WTC11 (cell line): ENCODE results near the gene TIGAR. TPM values are rescaled to one million over a fixed set of nuclear protein-coding genes. Genes with fewer than 3 reads are reported as not detected.

Experiments used
- ATAC-seq: fragments of 200-7000 bp; cut with Tn5 transposase; 2 replicates; pipeline ENCODE4 v1.10.0; 2021; ENCODE audit warnings: mild to moderate bottlenecking, moderate library complexity
- CTCF ChIA-PET: fragments of 300-600 bp; sonication (Branson Sonifier 250); formaldehyde crosslinking; loops from one replicate; lab custom pipeline; 2021; ENCODE audit warnings: antibody characterized with exemption; lab: Charles Lee
- POLR2A ChIA-PET: fragments of 350-600 bp; sonication (Branson Sonifier 250); formaldehyde crosslinking; loops from one replicate; lab custom pipeline; 2021; ENCODE audit warnings: antibody characterized with exemption; lab: Charles Lee
- DNase-seq: peaks from one replicate; pipeline ENCODE4 v3.0.0; 2021; ENCODE audit warnings: low spot score
- H3K27ac Mint-ChIP-seq: 2 replicates; pipeline ENCODE4 v1.8.0; 2021; ENCODE audit warnings: mixed read lengths
- H3K27me3 Mint-ChIP-seq: 2 replicates; pipeline ENCODE4 v1.8.0; 2021; ENCODE audit warnings: low read depth, mild to moderate bottlenecking, moderate library complexity, mixed read lengths
- H3K36me3 Mint-ChIP-seq: 2 replicates; pipeline ENCODE4 v1.8.0; 2021; ENCODE audit warnings: mixed read lengths
- H3K4me1 Mint-ChIP-seq: 2 replicates; pipeline ENCODE4 v1.8.0; 2022; ENCODE audit warnings: mixed read lengths
- H3K4me3 Mint-ChIP-seq: 2 replicates; pipeline ENCODE4 v1.8.0; 2021; ENCODE audit warnings: mild to moderate bottlenecking, moderate library complexity, mixed read lengths
- H3K9me3 Mint-ChIP-seq: 2 replicates; pipeline ENCODE4 v1.8.0; 2021; ENCODE audit warnings: mixed read lengths
- AFF4 ChIP-seq: sonication (generic); formaldehyde crosslinking; IDR thresholded peaks from 2 replicates; pipeline ENCODE4 v1.8.1; 2023; ENCODE audit warnings: mild to moderate bottlenecking, missing genetic modification reagents, borderline replicate concordance
- ATF6 ChIP-seq: sonication (generic); formaldehyde crosslinking; IDR thresholded peaks from 2 replicates; pipeline ENCODE4 v1.8.1; 2023; ENCODE audit warnings: mild to moderate bottlenecking, missing genetic modification reagents
- CDX4 ChIP-seq: fragments of 250-450 bp; sonication (Bioruptor Pico); IDR thresholded peaks from 2 replicates; pipeline ENCODE4 v1.9.0; 2021; ENCODE audit warnings: moderate library complexity, mild to moderate bottlenecking, inconsistent platforms, borderline replicate concordance
- FOXJ3 ChIP-seq: sonication (generic); formaldehyde crosslinking; IDR thresholded peaks from 2 replicates; pipeline ENCODE4 v1.9.0; 2021; ENCODE audit warnings: missing genetic modification reagents, mild to moderate bottlenecking, borderline replicate concordance
- FOXP1 ChIP-seq: sonication (generic); formaldehyde crosslinking; IDR thresholded peaks from 2 replicates; pipeline ENCODE4 v1.8.0; 2022; ENCODE audit warnings: missing genetic modification reagents, mild to moderate bottlenecking, moderate library complexity, borderline replicate concordance
- HMGA2 ChIP-seq: fragments of 250-450 bp; sonication (Bioruptor Pico); IDR thresholded peaks from 2 replicates; pipeline ENCODE4 v1.4.0; 2021; ENCODE audit warnings: mild to moderate bottlenecking, moderate library complexity
- IRF2 ChIP-seq: sonication (generic); formaldehyde crosslinking; IDR thresholded peaks from 2 replicates; pipeline ENCODE4 v1.8.0; 2022; ENCODE audit warnings: low read depth, missing genetic modification reagents, borderline replicate concordance
- KAT7 ChIP-seq: sonication (generic); formaldehyde crosslinking; IDR thresholded peaks from 2 replicates; pipeline ENCODE4 v1.8.1; 2023; ENCODE audit warnings: missing genetic modification reagents, mild to moderate bottlenecking, borderline replicate concordance
- MLX ChIP-seq: sonication (generic); formaldehyde crosslinking; IDR thresholded peaks from 2 replicates; pipeline ENCODE4 v1.8.1; 2023; ENCODE audit warnings: mild to moderate bottlenecking, missing genetic modification reagents, moderate library complexity
- NFE2L1 ChIP-seq: sonication (generic); formaldehyde crosslinking; IDR thresholded peaks from 2 replicates; pipeline ENCODE4 v1.8.1; 2023; ENCODE audit warnings: missing genetic modification reagents
- NR2C2 ChIP-seq: sonication (generic); formaldehyde crosslinking; IDR thresholded peaks from 2 replicates; pipeline ENCODE4 v1.8.0; 2022; ENCODE audit warnings: mild to moderate bottlenecking, missing genetic modification reagents
- TP53 ChIP-seq: sonication (generic); formaldehyde crosslinking; IDR thresholded peaks from 2 replicates; pipeline ENCODE4 v1.8.1; 2023; ENCODE audit warnings: mild to moderate bottlenecking, missing genetic modification reagents
- total RNA-seq: library from RNA; stranded (reverse); gene quantifications from 3 replicates; pipeline ENCODE4 v1.2.3, GENCODE V29; 2021
- TF ChIP-seq, protein P1 (sequence below): fragments of 250-450 bp; sonication (Bioruptor Pico); IDR thresholded peaks from 2 replicates; pipeline ENCODE4 v1.9.0; 2021; ENCODE audit warnings: mild to moderate bottlenecking
- TF ChIP-seq, protein P2 (sequence below): sonication (generic); formaldehyde crosslinking; IDR thresholded peaks from 2 replicates; pipeline ENCODE4 v1.8.0; 2022; ENCODE audit warnings: mild to moderate bottlenecking, missing genetic modification reagents
- TF ChIP-seq, protein P3 (sequence below): sonication (generic); formaldehyde crosslinking; IDR thresholded peaks from 2 replicates; pipeline ENCODE4 v1.8.1; 2023; ENCODE audit warnings: mild to moderate bottlenecking, moderate library complexity, missing genetic modification reagents

The TIGAR gene
- total RNA-seq, 1 experiment from 2014 or later = 26.7 TPM

GRCh38 chr12:4277205-4277543 is 43.8 kb upstream of the TIGAR start:
- H3K36me3 Mint-ChIP-seq = peaks cover 69% of the 10 kb centered on the region
- H3K4me1 Mint-ChIP-seq = peaks cover 63% of the 10 kb centered on the region
- TF ChIP-seq CDX4 (CRISPR knock-in tag) (no peak), NFE2L1 (CRISPR knock-in tag) (no peak), FOXJ3 (CRISPR knock-in tag) (no peak), KAT7 (CRISPR knock-in tag) (no peak), FOXP1 (CRISPR knock-in tag) (no peak), MLX (CRISPR knock-in tag) (no peak), HMGA2 (CRISPR knock-in tag) (no peak), AFF4 (CRISPR knock-in tag) (no peak), IRF2 (CRISPR knock-in tag) (no peak), TP53 (no peak), NR2C2 (no peak), ATF6 (CRISPR knock-in tag) (no peak)
- TF ChIP-seq, protein P1, sequence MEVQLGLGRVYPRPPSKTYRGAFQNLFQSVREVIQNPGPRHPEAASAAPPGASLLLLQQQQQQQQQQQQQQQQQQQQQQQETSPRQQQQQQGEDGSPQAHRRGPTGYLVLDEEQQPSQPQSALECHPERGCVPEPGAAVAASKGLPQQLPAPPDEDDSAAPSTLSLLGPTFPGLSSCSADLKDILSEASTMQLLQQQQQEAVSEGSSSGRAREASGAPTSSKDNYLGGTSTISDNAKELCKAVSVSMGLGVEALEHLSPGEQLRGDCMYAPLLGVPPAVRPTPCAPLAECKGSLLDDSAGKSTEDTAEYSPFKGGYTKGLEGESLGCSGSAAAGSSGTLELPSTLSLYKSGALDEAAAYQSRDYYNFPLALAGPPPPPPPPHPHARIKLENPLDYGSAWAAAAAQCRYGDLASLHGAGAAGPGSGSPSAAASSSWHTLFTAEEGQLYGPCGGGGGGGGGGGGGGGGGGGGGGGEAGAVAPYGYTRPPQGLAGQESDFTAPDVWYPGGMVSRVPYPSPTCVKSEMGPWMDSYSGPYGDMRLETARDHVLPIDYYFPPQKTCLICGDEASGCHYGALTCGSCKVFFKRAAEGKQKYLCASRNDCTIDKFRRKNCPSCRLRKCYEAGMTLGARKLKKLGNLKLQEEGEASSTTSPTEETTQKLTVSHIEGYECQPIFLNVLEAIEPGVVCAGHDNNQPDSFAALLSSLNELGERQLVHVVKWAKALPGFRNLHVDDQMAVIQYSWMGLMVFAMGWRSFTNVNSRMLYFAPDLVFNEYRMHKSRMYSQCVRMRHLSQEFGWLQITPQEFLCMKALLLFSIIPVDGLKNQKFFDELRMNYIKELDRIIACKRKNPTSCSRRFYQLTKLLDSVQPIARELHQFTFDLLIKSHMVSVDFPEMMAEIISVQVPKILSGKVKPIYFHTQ (CRISPR knock-in tag) = no peak
- TF ChIP-seq, protein P2, sequence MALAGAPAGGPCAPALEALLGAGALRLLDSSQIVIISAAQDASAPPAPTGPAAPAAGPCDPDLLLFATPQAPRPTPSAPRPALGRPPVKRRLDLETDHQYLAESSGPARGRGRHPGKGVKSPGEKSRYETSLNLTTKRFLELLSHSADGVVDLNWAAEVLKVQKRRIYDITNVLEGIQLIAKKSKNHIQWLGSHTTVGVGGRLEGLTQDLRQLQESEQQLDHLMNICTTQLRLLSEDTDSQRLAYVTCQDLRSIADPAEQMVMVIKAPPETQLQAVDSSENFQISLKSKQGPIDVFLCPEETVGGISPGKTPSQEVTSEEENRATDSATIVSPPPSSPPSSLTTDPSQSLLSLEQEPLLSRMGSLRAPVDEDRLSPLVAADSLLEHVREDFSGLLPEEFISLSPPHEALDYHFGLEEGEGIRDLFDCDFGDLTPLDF = no peak
- TF ChIP-seq, protein P3, sequence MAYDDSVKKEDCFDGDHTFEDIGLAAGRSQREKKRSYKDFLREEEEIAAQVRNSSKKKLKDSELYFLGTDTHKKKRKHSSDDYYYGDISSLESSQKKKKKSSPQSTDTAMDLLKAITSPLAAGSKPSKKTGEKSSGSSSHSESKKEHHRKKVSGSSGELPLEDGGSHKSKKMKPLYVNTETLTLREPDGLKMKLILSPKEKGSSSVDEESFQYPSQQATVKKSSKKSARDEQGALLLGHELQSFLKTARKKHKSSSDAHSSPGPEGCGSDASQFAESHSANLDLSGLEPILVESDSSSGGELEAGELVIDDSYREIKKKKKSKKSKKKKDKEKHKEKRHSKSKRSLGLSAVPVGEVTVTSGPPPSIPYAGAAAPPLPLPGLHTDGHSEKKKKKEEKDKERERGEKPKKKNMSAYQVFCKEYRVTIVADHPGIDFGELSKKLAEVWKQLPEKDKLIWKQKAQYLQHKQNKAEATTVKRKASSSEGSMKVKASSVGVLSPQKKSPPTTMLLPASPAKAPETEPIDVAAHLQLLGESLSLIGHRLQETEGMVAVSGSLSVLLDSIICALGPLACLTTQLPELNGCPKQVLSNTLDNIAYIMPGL (CRISPR knock-in tag) = no peak
- TF ChIP-seq, all 79 proteins: peak for 0
- ChIA-PET POLR2A (interaction anchor here (0.6 to 2.1 kb wide), 11 partner anchors 9 to 252 kb away, joined by 3 to 10 read pairs (median 4); no protein-coding TSS in a partner anchor), CTCF (interaction anchor here (0.6 to 3.1 kb wide), 74 partner anchors 9 to 468 kb away, joined by 3 to 47 read pairs (median 4); no protein-coding TSS in a partner anchor)
- DNase-seq (no peak), ATAC-seq (no peak)
- peak overlapping the region; percentile 91 for H3K4me3 Mint-ChIP-seq
- peak overlapping the region; percentile 92 for H3K27ac Mint-ChIP-seq
- H3K27me3 Mint-ChIP-seq = peaks cover 5% of the 10 kb centered on the region; the same call in 1 of the 2 replicates
- H3K9me3 Mint-ChIP-seq = no peaks in the 10 kb centered on the region
